ENCODE results near the gene NMB.

Gene NMB

DNA sequence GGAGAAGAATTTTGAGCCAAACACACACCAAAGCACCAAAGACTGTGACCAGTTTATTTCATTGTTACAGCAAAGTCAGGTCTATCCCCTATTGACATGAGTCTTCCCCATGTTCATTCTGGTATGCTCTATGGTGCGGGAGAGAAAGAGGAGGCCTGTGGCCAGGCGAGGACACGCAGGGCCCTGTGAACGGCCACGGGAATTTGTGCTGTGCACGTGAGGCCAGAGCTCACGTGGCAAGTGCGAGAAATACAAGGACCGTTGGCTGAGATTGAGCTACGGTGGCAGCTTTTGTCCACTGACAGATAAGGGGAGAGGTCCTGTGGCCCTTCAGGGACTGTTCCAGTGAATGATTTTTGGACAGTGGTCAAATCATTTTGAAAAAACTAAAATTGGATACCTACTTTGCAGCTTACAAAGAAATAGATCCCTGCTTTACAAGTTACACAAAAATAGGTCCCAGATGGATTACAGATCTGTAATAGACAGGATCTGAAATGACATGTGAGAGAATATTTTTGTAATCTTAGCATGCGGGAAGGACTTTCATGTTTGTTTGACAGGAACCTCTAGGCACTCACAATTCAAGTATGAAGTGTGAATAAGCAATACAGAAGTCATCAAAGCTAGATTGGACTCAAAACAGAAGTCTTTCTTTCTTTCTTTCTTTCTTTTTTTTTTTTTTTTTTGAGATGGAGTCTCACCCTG is 48.0 kb downstream of the NMB start:
- no peak for DNase-seq

DNA sequence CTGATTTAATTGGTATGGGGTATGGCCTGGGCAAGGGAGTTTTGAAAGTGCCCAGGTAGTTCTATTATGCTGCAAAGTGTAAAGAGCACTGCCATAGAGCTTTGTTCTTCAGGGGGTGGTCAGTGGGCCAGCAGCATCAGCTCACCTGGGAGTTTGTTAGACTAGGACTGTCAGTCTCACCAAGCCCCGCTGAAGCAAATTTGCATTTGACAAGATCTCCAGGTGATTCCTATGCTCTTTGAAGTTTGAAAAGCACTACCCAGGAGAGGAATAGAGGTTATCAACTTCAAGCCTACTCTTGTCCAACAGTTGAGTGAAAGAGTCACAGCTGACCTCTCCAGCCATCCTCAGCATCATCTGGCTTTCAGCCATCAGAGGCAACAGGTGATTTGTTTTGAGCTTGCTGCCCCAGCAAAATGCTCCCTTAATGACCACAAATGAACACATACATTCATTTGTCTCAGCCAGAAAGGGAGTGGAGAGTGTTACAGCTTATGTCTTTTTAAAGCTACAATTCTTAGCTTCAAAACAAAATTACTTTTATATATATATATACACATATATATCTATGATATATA is 49.2 kb downstream of the NMB start:
- DNase-seq, result no peak

DNA sequence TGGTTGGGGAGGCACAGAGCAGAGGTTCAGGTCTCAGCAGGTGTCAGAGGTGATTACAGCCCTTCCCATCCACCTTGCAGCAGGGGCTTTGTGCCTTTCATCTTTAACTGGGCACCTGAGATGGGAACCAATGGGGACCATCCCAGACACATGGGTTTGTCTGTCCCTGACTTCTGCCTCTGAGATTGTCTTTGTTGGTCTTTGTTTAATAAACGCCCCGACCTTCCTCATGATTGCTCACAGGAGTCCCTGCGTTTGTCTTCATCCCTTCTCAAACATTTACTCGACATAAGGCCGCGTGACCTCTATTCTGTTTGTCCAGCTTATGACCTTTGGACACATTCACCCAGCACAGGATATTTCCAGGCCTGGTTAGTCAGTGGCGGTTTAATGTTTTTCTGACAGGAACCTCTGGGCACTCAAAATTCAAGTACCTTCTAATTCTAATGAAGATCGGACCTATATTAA is 51.3 kb downstream of the NMB start:
- no peak for DNase-seq

DNA sequence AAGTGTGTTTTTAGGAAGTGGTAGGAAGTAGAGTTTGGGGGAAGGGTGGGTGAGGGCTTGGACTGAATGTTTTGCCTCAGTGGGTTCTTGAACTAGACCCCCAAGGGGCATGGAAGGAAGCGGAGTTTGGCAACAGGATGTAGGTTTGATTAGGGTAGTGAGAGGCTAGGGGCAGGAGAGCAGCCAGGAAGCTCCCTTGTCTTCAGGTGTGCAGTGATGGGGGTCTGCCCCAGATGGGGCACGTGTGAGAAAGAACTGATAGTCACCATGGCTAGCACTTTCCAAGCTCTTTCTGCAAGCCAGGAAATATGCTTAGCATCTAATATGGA is 52.5 kb downstream of the NMB start:
- no peak for DNase-seq

Measured in SIG-M5 (cell line).